GM12878 (cell line): ENCODE measurements around the gene ARPC1A. TPM values are rescaled to one million over a fixed set of nuclear protein-coding genes. Genes with fewer than 3 reads are reported as not detected.
A peak's percentile ranks its signal among the peaks of the same experiment; 100 is the strongest.

Experiments used
- ATF7 ChIP-seq: fragments of 450-650 bp; IDR thresholded peaks from 2 replicates; pipeline ENCODE4 v1.6.1; 2016; ENCODE audit warnings: low read depth, mild to moderate bottlenecking
- BCL11A ChIP-seq: IDR thresholded peaks from 2 replicates; pipeline ENCODE4 v1.6.1; 2011; ENCODE audit warnings: low read depth, low read length
- CBX3 ChIP-seq: fragments of 200-600 bp; sonication (generic); IDR thresholded peaks from 2 replicates; pipeline ENCODE4 v1.6.1; 2016; ENCODE audit warnings: low read depth, borderline replicate concordance
- CHD4 ChIP-seq: fragments of 200-600 bp; sonication (generic); IDR thresholded peaks from 2 replicates; pipeline ENCODE4 v1.6.1; 2016; ENCODE audit warnings: mild to moderate bottlenecking
- DPF2 ChIP-seq: fragments of 450-650 bp; IDR thresholded peaks from 2 replicates; pipeline ENCODE4 v1.6.1; 2017; ENCODE audit warnings: mild to moderate bottlenecking
- EP300 ChIP-seq, 2 experiments: fragments of 150-350 bp in 1 of 2; IDR thresholded peaks; 2 replicates each; pipeline ENCODE4 v1.6.1; 2011 to 2012; ENCODE audit warnings: low read depth in 2 of 2, low read length in 2 of 2, borderline replicate concordance in 1 of 2, improper control_type of control experiment in 1 of 2, inconsistent platforms in 1 of 2; ENCODE audit not compliant: control insufficient read depth in 1 of 2
- FOS ChIP-seq: IDR thresholded peaks from 3 replicates; pipeline ENCODE4 v1.6.1; 2011; ENCODE audit warnings: borderline replicate concordance; ENCODE audit not compliant: insufficient read length; ENCODE audit errors: extremely low read depth
- GABPA ChIP-seq: IDR thresholded peaks from 2 replicates; pipeline ENCODE4 v1.6.1; 2014; ENCODE audit warnings: antibody characterized with exemption, low read depth, mild to moderate bottlenecking, inconsistent platforms
- HDAC2 ChIP-seq: fragments of 200-600 bp; sonication (generic); IDR thresholded peaks from 2 replicates; pipeline ENCODE4 v1.6.1; 2017
- HDAC6 ChIP-seq: fragments of 200-600 bp; sonication (generic); IDR thresholded peaks from one replicate; pipeline ENCODE4 v1.8.0; 2017; ENCODE audit warnings: antibody characterized with exemption; ENCODE audit not compliant: unreplicated experiment
- HDGF ChIP-seq: fragments of 450-650 bp; IDR thresholded peaks from 2 replicates; pipeline ENCODE4 v1.6.1; 2016; ENCODE audit warnings: antibody characterized with exemption
- KDM1A ChIP-seq: fragments of 200-600 bp; sonication (generic); IDR thresholded peaks from 2 replicates; pipeline ENCODE4 v1.6.1; 2016; ENCODE audit warnings: borderline replicate concordance
- KLF5 ChIP-seq: fragments of 450-650 bp; IDR thresholded peaks from 2 replicates; pipeline ENCODE4 v1.6.1; 2014; ENCODE audit warnings: mild to moderate bottlenecking; ENCODE audit not compliant: partially characterized antibody
- NFIC ChIP-seq: IDR thresholded peaks from 2 replicates; pipeline ENCODE4 v1.6.1; 2012; ENCODE audit warnings: low read depth, mild to moderate bottlenecking, inconsistent platforms, low read length, moderate library complexity
- NFXL1 ChIP-seq: fragments of 450-650 bp; IDR thresholded peaks from 2 replicates; pipeline ENCODE4 v1.6.1; 2017; ENCODE audit warnings: antibody characterized with exemption, mild to moderate bottlenecking, borderline replicate concordance
- NR2C2 ChIP-seq: IDR thresholded peaks from 2 replicates; pipeline ENCODE4 v1.6.1; 2011; ENCODE audit warnings: borderline replicate concordance, low read depth; ENCODE audit not compliant: control insufficient read depth, insufficient read length
- NR2F1 ChIP-seq: fragments of 450-650 bp; conservative IDR thresholded peaks from 2 replicates; pipeline ENCODE4 v1.6.1; 2017; ENCODE audit warnings: mild to moderate bottlenecking
- POLR2AphosphoS2 ChIP-seq: IDR thresholded peaks from 2 replicates; pipeline ENCODE4 v1.6.1; 2011; ENCODE audit warnings: low read depth, mild to moderate bottlenecking, low read length, improper control_type of control experiment, moderate library complexity
- RAD21 ChIP-seq: IDR thresholded peaks from 2 replicates; pipeline ENCODE4 v1.6.1; 2011; ENCODE audit warnings: mild to moderate bottlenecking, low read depth, low read length, moderate library complexity; ENCODE audit not compliant: insufficient read depth
- RB1 ChIP-seq: fragments of 450-650 bp; formaldehyde crosslinking; IDR thresholded peaks from 2 replicates; pipeline ENCODE4 v1.6.1; 2017; ENCODE audit warnings: mild to moderate bottlenecking, borderline replicate concordance
- SIN3A ChIP-seq: IDR thresholded peaks from 2 replicates; pipeline ENCODE4 v1.6.1; 2012; ENCODE audit warnings: low read depth, low read length, improper control_type of control experiment
- SIX5 ChIP-seq: IDR thresholded peaks from 2 replicates; pipeline ENCODE4 v1.6.1; 2011; ENCODE audit warnings: mild to moderate bottlenecking, low read depth, low read length, moderate library complexity; ENCODE audit not compliant: severe bottlenecking
- SMAD5 ChIP-seq: IDR thresholded peaks from 2 replicates; pipeline ENCODE4 v1.6.1; 2016; ENCODE audit warnings: antibody characterized with exemption, low read depth
- SPI1 ChIP-seq: IDR thresholded peaks from 2 replicates; pipeline ENCODE4 v1.6.1; 2011; ENCODE audit warnings: low read depth, mild to moderate bottlenecking, low read length, moderate library complexity, borderline replicate concordance; ENCODE audit not compliant: insufficient read depth
- SREBF1 ChIP-seq: IDR thresholded peaks from 2 replicates; pipeline ENCODE4 v1.6.1; 2012; ENCODE audit warnings: mild to moderate bottlenecking, low read length
- TAF1 ChIP-seq: IDR thresholded peaks from 2 replicates; pipeline ENCODE4 v1.6.1; 2011; ENCODE audit warnings: mild to moderate bottlenecking, low read depth, low read length, borderline replicate concordance
- YY1 ChIP-seq: IDR thresholded peaks from 2 replicates; pipeline ENCODE4 v1.6.1; 2011; ENCODE audit warnings: low read depth, mild to moderate bottlenecking, low read length
- ZBED1 ChIP-seq: IDR thresholded peaks from 2 replicates; pipeline ENCODE4 v1.6.1; 2016; ENCODE audit warnings: borderline replicate concordance
- ZNF207 ChIP-seq: fragments of 450-650 bp; IDR thresholded peaks from 2 replicates; pipeline ENCODE4 v1.6.1; 2014; ENCODE audit warnings: antibody characterized with exemption, mild to moderate bottlenecking, borderline replicate concordance
- ZNF592 ChIP-seq: fragments of 450-650 bp; IDR thresholded peaks from 2 replicates; pipeline ENCODE4 v1.6.1; 2017; ENCODE audit warnings: mild to moderate bottlenecking, moderate library complexity
- polyA plus RNA-seq, 11 experiments: library from polyadenylated mRNA; depleted of rRNA in 4 of 11; unstranded in 6 of 11; stranded (reverse) in 5 of 11; fragments of >200 nt; fragmentation: Nextera tagmentation in 4 of 11; fragmentation: Illumina TruSeq in 1 of 11; extraction: Ambion mirVana in 4 of 11; extraction: Trizol in 1 of 11; gene quantifications; 1 replicate in 1 of 11; 2 replicates in 10 of 11; pipeline versions ENCODE4 v1.2.1 to v1.2.3, GENCODE V29; 2011 to 2016; ENCODE audit warnings: inconsistent platforms in 2 of 11, missing spikeins in 2 of 11, low read depth in 1 of 11
- total RNA-seq, 4 experiments: library from RNA; depleted of rRNA in 3 of 4; stranded (reverse); fragments of >200 nt in 3 of 4; fragmentation: Illumina TruSeq in 1 of 4; extraction: Trizol in 1 of 4; gene quantifications; 2 replicates each; pipeline versions ENCODE4 v1.2.1 to v1.2.3, GENCODE V29; 2013 to 2021

The ARPC1A gene
- total and polyA plus RNA-seq, 10 of the 15 experiments (the other 5 are each of a cell fraction or from before 2014, with no cell fraction given), result 42.3 to 152 (median 72.1) TPM

GRCh38 chr7:99325592-99326407 is at the start of gene ARPC1A (continued):
- TF ChIP-seq NR2C2 (no peak), EP300 (IDR thresholded peaks at IDR 0.05; ENCODE audit: borderline replicate concordance in 1 of 2, control insufficient read depth in 1 of 2, low read depth in 2 of 2, low read length in 2 of 2) (no peak), KDM1A (no peak), HDAC6 (no peak), SMAD5 (peak; percentile 92), SIX5 (no peak), NFXL1 (no peak), CBX3 (no peak), POLR2AphosphoS2 (peak; percentile 94), SIN3A (no peak), SPI1 (no peak), FOS (no peak), ZNF592 (no peak), ZBED1 (no peak), RB1 (peak; percentile 74; the same call in 1 of the 2 replicates), SREBF1 (no peak), DPF2 (peak; percentile 60), YY1 (no peak; the same call in 1 of the 2 replicates), NR2F1 (0 out of 2 replicates have a peak, but pooled peaks have one; percentile 10), CHD4 (no peak), ZNF207 (peak; percentile 91; the same call in 1 of the 2 replicates), NFIC (no peak), HDAC2 (no peak), RAD21 (no peak), HDGF (no peak), ATF7 (no peak), GABPA (no peak), TAF1 (peak; percentile 89), KLF5 (no peak), BCL11A (no peak)
